Measurements from ENCODE around the gene TMEM25.
"Not testable (repeated sequence)": the region's sequence is repeated elsewhere in the genome, so short reads cannot be mapped to it uniquely, and the experiment has no call there.

The TMEM25 gene

GRCh38 chr11:118530683-118531596 lies at the start of gene TMEM25:
Gene TMEM25 (plus strand): TSS chr11:118531192. CDS start chr11:118531802, 610 bp downstream.
- peak in 49 of 56 donors; percentile 25 to 83 (median 63) for DNase-seq

GRCh38 chr11:118481238-118481637 lies 49.8 kb upstream of the TMEM25 start:
- DNase-seq: not testable (repeated sequence)

DNA sequence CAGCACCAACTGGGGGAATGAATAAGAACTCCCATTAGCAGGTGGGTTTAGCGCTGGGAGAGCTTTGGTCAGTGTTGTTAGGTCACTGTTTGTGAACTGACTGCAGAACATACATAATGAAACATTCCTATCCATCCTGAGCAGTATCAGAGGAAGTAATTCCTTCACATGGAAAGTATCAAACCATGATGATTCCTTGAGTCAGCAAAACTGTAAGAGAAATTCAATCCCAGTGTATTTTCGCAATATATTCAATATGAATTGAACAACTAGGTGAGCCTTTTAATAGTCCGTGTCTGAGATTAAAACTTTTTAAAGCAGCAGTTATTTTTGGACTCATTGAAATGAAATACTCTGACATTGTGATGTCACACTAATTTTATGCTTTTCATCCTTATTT lies 46.6 kb upstream of the TMEM25 start:
- no peak for DNase-seq

DNA sequence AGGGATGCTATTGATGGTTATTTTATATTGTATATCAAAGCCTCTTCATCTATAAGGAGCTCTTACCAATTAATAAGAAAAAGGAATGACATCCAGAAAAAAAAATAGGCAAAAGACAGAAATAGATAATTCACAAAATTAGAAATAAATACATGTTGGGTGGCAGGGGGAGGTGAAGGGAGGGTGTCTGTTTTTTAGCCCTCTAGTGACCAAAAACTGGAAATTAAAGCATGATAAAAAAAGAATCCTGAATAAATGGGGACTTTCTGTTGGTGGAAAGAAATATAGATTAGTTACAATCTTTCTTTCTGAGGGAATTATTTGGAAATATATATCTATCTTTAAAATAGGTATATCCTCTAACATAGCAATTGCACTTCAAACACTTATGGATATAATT lies 45.7 kb upstream of the TMEM25 start:
- DNase-seq: no peak

- DNase-seq: peak in 42 of 56 donors; percentile 2 to 73 (median 26)
Measured at GRCh38 chr11:118488480-118489109, 42.4 kb upstream of the TMEM25 start.

DNA sequence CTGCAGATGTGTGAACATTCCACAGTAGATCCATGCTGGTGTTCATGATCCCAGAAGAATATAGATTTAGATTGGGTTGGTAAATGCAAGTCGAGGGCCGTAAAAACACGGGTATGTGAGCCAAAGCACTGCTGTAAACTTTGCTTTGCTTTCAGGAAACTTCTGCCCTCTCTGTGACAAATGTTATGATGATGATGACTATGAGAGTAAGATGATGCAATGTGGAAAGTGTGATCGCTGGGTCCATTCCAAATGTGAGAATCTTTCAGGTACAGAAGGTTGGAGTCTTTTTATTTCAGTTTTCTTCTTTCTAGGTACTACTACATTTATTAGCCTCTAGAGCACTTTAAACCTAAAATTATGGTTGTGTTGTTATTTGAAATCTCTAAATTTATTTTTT lies 40.0 kb upstream of the TMEM25 start:
- no peak for DNase-seq

- no peak for DNase-seq
Measured at GRCh38 chr11:118497831-118498230, 33.2 kb upstream of the TMEM25 start.

- no peak for DNase-seq
Measured at GRCh38 chr11:118503216-118503615, 27.8 kb upstream of the TMEM25 start.

GRCh38 chr11:118511601-118512000 lies 19.4 kb upstream of the TMEM25 start:
- no peak for DNase-seq

DNA sequence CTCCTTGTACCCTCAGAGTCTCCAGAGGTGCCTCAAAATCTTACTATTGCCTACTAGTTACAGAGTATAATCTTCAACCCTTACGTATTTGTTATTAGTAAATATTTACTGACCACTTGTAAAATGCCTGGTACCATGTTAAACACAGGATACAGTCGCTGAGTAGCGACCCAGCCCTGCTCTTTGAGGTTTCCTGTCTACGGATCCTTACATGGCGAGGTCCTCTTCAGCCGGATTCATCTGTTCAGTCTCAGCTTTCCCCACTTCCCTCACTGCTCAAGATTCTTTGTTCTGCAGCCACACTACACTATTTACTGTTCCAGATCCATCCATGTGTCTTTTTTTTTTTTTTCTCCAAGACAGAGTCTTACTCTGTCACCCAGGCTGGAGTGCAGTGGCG lies 16.9 kb upstream of the TMEM25 start:
- no peak for DNase-seq

DNA sequence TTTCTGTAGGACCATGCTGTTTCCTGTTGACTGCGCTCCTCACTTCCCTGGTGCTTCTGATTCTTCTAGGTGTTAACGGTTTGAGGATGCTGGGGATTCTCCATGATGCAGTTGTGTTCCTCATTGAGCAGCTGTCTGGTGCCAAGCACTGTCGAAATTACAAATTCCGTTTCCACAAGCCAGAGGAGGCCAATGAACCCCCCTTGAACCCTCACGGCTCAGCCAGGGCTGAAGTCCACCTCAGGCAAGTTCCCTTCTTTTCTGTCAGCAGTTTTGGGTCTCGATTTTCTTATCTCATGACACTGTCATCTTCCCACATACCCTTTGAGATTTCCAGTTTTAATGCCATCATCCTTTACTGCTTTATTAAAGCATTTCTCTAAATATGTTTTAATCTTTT lies 11.4 kb upstream of the TMEM25 start:
- DNase-seq: no peak

GRCh38 chr11:118521892-118522311 lies 9.1 kb upstream of the TMEM25 start:
- no peak for DNase-seq

GRCh38 chr11:118522571-118523072 lies 8.4 kb upstream of the TMEM25 start:
- peak in 1 of 56 donors; percentile 5 for DNase-seq

GRCh38 chr11:118524356-118524755 lies 6.6 kb upstream of the TMEM25 start:
- no peak for DNase-seq

- DNase-seq: no peak
Measured at GRCh38 chr11:118524757-118525470, 6.1 kb upstream of the TMEM25 start.

DNA sequence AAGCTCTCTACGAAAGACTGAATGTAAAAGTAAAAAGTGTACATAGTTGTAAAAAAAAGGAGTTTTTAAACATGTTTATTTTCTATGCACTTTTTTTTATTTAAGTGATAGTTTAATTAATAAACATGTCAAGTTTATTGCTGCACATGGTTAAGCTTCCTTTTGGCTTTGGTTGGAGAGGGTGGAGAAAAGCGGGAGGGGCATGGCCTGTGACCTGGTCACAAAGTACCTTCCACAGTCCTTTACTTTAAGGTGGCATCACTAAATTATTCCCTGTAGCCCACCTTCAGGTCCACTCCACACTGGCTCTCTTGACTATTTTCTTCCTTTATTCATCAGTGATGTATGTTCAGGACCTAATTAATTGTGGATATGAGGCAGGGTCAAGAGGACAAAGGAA lies 4.3 kb upstream of the TMEM25 start:
- no peak for DNase-seq

DNA sequence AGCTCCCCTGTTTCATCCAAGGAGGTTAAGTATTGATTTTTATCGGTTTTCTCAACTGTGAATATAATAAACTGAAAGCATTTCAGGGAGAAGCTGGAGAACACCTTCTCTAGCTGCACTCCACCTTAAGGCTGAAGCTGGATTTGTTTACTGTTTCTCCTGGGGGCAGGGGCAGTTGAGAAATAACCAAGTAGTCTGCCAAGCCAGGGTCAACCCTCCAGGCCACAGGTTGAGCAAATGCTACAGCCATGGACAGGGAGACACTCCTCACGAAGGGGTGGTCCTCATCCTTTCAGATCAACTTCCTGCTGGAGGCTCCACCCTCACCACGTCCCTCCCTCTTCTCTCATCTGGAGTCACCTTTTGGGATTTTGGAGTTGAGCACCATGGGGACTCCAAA lies 3.9 kb upstream of the TMEM25 start, which contains the start of gene TTC36:
TTC36 (plus strand) TSS at position 366 of the 400 bp plus-strand sequence; CDS start at position 387, 21 bp downstream.
- DNase-seq: no peak

DNA sequence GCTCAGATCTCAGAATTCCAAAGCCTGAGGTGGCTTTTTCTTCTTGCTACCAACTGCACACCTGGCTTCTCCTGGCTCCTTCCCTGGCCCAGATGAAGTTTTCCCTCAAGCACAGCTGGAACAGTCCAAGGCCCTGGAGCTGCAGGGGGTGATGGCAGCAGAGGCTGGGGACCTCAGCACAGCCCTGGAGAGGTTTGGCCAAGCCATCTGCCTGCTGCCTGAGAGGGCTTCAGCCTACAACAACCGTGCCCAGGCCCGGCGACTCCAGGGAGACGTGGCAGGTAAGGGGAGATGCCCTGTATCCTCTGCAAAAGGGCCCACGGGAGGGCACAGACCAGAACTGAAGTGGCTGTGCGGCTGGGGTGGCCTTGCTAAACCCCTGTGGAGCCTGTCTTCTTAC lies 2.5 kb upstream of the TMEM25 start:
- DNase-seq: no peak

DNA sequence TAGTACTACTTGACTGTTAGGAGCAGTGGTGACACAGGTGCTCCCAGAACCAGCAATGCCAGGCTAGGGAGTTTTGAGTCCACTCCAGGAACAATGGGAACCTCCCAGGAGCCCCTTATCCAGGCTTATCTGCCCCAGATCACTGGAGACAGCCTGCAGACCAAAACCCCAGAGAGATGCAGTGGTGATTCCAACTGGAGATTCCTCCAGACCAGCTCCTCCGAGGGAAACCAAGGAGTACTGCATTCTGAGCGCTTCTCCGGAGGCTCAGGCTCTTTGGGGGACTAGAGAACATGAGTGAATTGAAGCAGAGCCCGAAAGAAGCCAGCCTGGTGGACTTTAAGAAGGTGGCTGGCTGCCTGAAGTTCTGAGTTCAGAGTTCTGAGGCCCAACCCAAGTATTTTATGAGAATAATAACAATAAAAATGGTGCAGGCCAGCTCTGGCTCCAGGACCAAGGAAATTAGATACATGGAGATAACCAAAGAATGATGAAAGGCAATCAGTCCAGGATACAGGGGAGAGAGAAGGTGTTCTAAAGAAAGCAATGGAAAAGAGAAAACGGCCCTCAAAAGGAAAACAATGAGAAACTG lies 1.3 kb upstream of the TMEM25 start:
- no peak for DNase-seq

- DNase-seq: no peak
Measured at GRCh38 chr11:118530180-118530682, 761 bp upstream of the TMEM25 start.

DNA sequence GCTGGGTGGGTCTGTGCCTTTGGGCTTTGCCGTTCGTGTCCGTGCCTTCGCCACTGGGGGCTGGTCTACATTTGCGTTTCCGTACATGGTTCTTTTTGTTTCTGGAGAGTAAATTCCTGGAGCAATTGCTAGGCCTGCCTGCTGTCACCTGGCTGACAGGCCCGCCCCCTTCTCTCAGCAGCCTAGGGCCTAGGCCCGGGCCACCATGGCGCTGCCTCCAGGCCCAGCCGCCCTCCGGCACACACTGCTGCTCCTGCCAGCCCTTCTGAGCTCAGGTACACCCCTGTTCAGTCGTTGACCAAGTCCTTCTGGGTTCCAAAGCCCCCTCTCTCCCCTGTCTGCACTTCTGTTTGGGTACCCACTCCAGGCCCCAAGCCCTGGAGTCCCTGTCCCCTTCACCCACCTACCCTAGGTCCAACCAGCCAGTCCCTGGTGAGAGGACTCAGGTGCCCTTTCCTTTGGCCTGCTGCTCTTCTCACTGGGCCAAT lies 649 bp downstream of the TMEM25 start:
- DNase-seq: peak in 10 of 56 donors; percentile 24 to 67 (median 44)
